B cell (primary cell): ENCODE measurements around the gene RELB. TPM values are rescaled to one million over a fixed set of nuclear protein-coding genes. Genes with fewer than 3 reads are reported as not detected.

ENCODE experiments used
- ATAC-seq: fragments of 200-7000 bp; cut with Tn5 transposase; one replicate; pipeline ENCODE4 v1.10.0; 2021; ENCODE audit warnings: low read depth, mild to moderate bottlenecking, moderate number of reproducible peaks, moderate library complexity
- CTCF ChIA-PET: fragments of 350-600 bp; sonication (Branson Sonifier 250); formaldehyde crosslinking; loops from one replicate; lab custom pipeline; 2021; ENCODE audit warnings: antibody characterized with exemption, inconsistent platforms; lab: Charles Lee
- POLR2A ChIA-PET: fragments of 350-600 bp; sonication (Branson Sonifier 250); formaldehyde crosslinking; loops from one replicate; lab custom pipeline; 2021; ENCODE audit warnings: antibody characterized with exemption; lab: Charles Lee
- DNase-seq: peaks from one replicate; pipeline ENCODE4 v3.0.0; 2013
- H2AFZ ChIP-seq: 2 replicates; pipeline ENCODE4 v1.6.1; 2012; ENCODE audit warnings: mild to moderate bottlenecking, low read depth, low read length; ENCODE audit not compliant: insufficient read depth, poor library complexity, severe bottlenecking
- H3K27ac ChIP-seq, 2 donors: 1 replicate in 1 of 2; 2 replicates in 1 of 2; pipeline ENCODE4 v1.5.1; 2012 to 2013; ENCODE audit warnings: low read length in 2 of 2, mild to moderate bottlenecking in 2 of 2, moderate library complexity in 1 of 2
- H3K27me3 ChIP-seq, 4 experiments: fragments of 200-600 bp in 1 of 4; sonication (generic) in 1 of 4; replicated peaks in 1 of 4; 1 replicate in 2 of 4; 2 replicates in 2 of 4; pipeline versions ENCODE4 v1.6.1 to v1.7.0; 2013 to 2016; ENCODE audit warnings: low read length in 3 of 4, mild to moderate bottlenecking in 2 of 4, mixed read lengths in 1 of 4, moderate library complexity in 1 of 4; ENCODE audit not compliant: insufficient read depth in 4 of 4, control insufficient read depth in 3 of 4; ENCODE audit errors: control extremely low read depth in 1 of 4
- H3K36me3 ChIP-seq, 2 experiments: replicated peaks in 1 of 2; 1 replicate in 1 of 2; 2 replicates in 1 of 2; pipeline versions ENCODE4 v1.6.1 to v1.7.1; 2013; ENCODE audit warnings: low read length in 1 of 2; ENCODE audit not compliant: insufficient read depth in 2 of 2, control insufficient read depth in 1 of 2; ENCODE audit errors: control extremely low read depth in 1 of 2, extremely low read depth in 1 of 2
- H3K4me1 ChIP-seq, 2 donors: fragments of 200-600 bp in 1 of 2; sonication (generic) in 1 of 2; 1 replicate in 1 of 2; 2 replicates in 1 of 2; pipeline versions ENCODE4 v1.5.1 to v1.6.1; 2013 to 2017; ENCODE audit warnings: low read length in 2 of 2; ENCODE audit not compliant: control insufficient read depth in 2 of 2, insufficient read depth in 2 of 2
- H3K4me2 ChIP-seq: replicated peaks from 2 replicates; pipeline ENCODE3; 2012; ENCODE audit warnings: mild to moderate bottlenecking, low read depth, low read length; ENCODE audit not compliant: poor library complexity, severe bottlenecking
- H3K4me3 ChIP-seq, 5 experiments: fragments of 200-600 bp in 1 of 5; sonication (generic) in 1 of 5; 1 replicate in 3 of 5; 2 replicates in 2 of 5; pipeline versions ENCODE4 v1.5.1 to v1.7.0; 2011 to 2016; ENCODE audit warnings: low read length in 4 of 5, mild to moderate bottlenecking in 4 of 5, low read depth in 2 of 5, control low read depth in 1 of 5, moderate library complexity in 1 of 5; ENCODE audit not compliant: insufficient read depth in 1 of 5; ENCODE audit errors: control extremely low read depth in 1 of 5, extremely low read depth in 1 of 5
- H3K79me2 ChIP-seq: fragments of 200-600 bp; sonication (generic); one replicate; pipeline ENCODE4 v1.6.0; 2016; ENCODE audit warnings: low read length; ENCODE audit not compliant: control insufficient read depth, insufficient read depth
- H3K9ac ChIP-seq: fragments of 200-600 bp; sonication (generic); 2 replicates; pipeline ENCODE4 v1.6.1; 2017; ENCODE audit warnings: mild to moderate bottlenecking, low read length, moderate library complexity
- H3K9me3 ChIP-seq, 3 donors: one replicate each; pipeline versions ENCODE4 v1.6.1 to v1.7.1; 2013; ENCODE audit warnings: low read length in 2 of 3; ENCODE audit not compliant: control insufficient read depth in 2 of 3, insufficient read depth in 1 of 3; ENCODE audit errors: control extremely low read depth in 1 of 3
- H4K20me1 ChIP-seq: 2 replicates; pipeline ENCODE4 v1.6.0; 2012; ENCODE audit warnings: mild to moderate bottlenecking, low read length; ENCODE audit not compliant: insufficient read depth, control insufficient read depth, poor library complexity, severe bottlenecking
- H3K27ac Mint-ChIP-seq: one replicate; pipeline ENCODE4 v1.8.0; 2021; ENCODE audit warnings: mixed read lengths
- H3K27me3 Mint-ChIP-seq: one replicate; pipeline ENCODE4 v1.8.0; 2021; ENCODE audit warnings: mixed read lengths
- H3K4me1 Mint-ChIP-seq: one replicate; pipeline ENCODE4 v1.8.0; 2021; ENCODE audit warnings: mixed read lengths
- H3K4me3 Mint-ChIP-seq: one replicate; pipeline ENCODE4 v1.8.0; 2021; ENCODE audit warnings: mixed read lengths
- H3K9me3 Mint-ChIP-seq: one replicate; pipeline ENCODE4 v1.8.0; 2022; ENCODE audit warnings: mixed read lengths; ENCODE audit not compliant: insufficient read depth
- CTCF ChIP-seq: fragments of 200-600 bp; IDR thresholded peaks from one replicate; pipeline ENCODE4 v1.8.0; 2022; ENCODE audit warnings: antibody characterized with exemption, mild to moderate bottlenecking
- EZH2 ChIP-seq: IDR thresholded peaks from 2 replicates; pipeline ENCODE4 v1.6.1; 2012; ENCODE audit warnings: borderline replicate concordance, low read depth, mild to moderate bottlenecking, moderate library complexity, low read length; ENCODE audit not compliant: insufficient read depth, poor library complexity, severe bottlenecking
- WGBS: methylation state at CpG from one replicate; pipeline ENCODE4 v1.1.5; 2013; ENCODE audit warnings: missing lambda C conversion rate; ENCODE audit not compliant: insufficient coverage; 5-methylcytosine and 5-hydroxymethylcytosine counted together
- intact Hi-C: fragments of 100-400 bp; cut with micrococcal nuclease; formaldehyde crosslinking; loops from one replicate; pipeline ENCODE4 v1.10.0; 2022
- polyA minus RNA-seq: library from RNA; depleted of rRNA, polyadenylated mRNA; stranded (reverse); fragments of >200 nt; gene quantifications from 2 replicates; pipeline ENCODE4 v1.2.3, GENCODE V29; 2012
- polyA plus RNA-seq: library from polyadenylated mRNA; depleted of rRNA; stranded (reverse); fragments of >200 nt; gene quantifications from 2 replicates; pipeline ENCODE4 v1.2.3, GENCODE V29; 2012
- total RNA-seq, 2 donors: library from RNA; stranded (reverse); fragments of 120-200 nt in 1 of 2; gene quantifications; 1 replicate in 1 of 2; 2 replicates in 1 of 2; pipeline versions ENCODE4 v1.2.3 to v1.2.4, GENCODE V29; 2013 to 2022

RELB gene
- total RNA-seq (106 and 111 TPM in 2 replicates), polyA plus RNA-seq (63.8 and 85.1 TPM in 2 replicates), polyA minus RNA-seq (40.4 and 76.4 TPM in 2 replicates)
- 29.4 TPM for total RNA-seq (2013)

GRCh38 chr19:45001087-45001739, at the start of gene RELB:
Gene RELB, plus strand, starts transcription at chr19:45001464. Its CDS starts 116 bp downstream, at chr19:45001580.
- Mint-ChIP-seq H3K9me3 (no peaks in the 10 kb centered on the region), H3K4me3 (peak within 1 kb of the TSS; percentile 96), H3K4me1 (peaks cover 32% of the 10 kb centered on the region), H3K27ac (peak within 1 kb of the TSS; percentile 97), H3K27me3 (no peaks in the 10 kb centered on the region)
- Histone ChIP-seq H3K4me1 (peaks cover 13 to 15% of the 10 kb centered on the region in 2 donors), H3K4me2 (peak within 1 kb of the TSS; percentile 92), H3K4me3 (peak within 1 kb of the TSS in 4 of 5 experiments; percentile 75 to 95 (median 82)), H3K27me3 (no peaks in the 10 kb centered on the region), H3K27ac (peak within 1 kb of the TSS; percentile 100), H3K79me2 (peaks cover 44% of the 10 kb centered on the region), H3K36me3 (peaks cover 3 to 16% of the 10 kb centered on the region in 2 experiments), H3K9me3 (no peaks in the 10 kb centered on the region), H3K9ac (peak within 1 kb of the TSS; percentile 100), H2AFZ (peak within 1 kb of the TSS; percentile 58), H4K20me1 (peaks cover 32% of the 10 kb centered on the region)
- no peak for TF ChIP-seq CTCF
- no peak for TF ChIP-seq EZH2
- CTCF ChIA-PET: interaction anchor here (0.9 to 1.5 kb wide), 11 partner anchors 12 to 58 kb away, joined by 3 to 7 read pairs (median 3); no protein-coding TSS in a partner anchor
- ATAC-seq (peak; percentile 48), DNase-seq (peak; percentile 96)
- POLR2A ChIA-PET: interaction anchor here (0.6 to 2.1 kb wide), 18 partner anchors 11 to 177 kb away, joined by 3 to 18 read pairs (median 9); partner anchors contain the start of genes CLASRP, CLPTM1, GEMIN7 and PPP1R37
- intact Hi-C loops: loop anchor here (1.0 to 5.0 kb wide), 3 partner anchors 74 to 406 kb away; partner anchors contain the start of genes POLR1G and PPP1R13L
- 2% methylated on average over 65 of the region's 79 CpGs for WGBS
